Urinary bladder (tissue), 4 donors: ENCODE data around the gene DIRAS2. TPM values are rescaled to one million over a fixed set of nuclear protein-coding genes. Genes with fewer than 3 reads are reported as not detected.

Experiments
- DNase-seq: peaks from one replicate; pipeline ENCODE4 v3.0.0-alpha.2; 2015; ENCODE audit errors: extremely low spot score
- H3K27ac ChIP-seq: one replicate; pipeline ENCODE4 v1.5.1; 2013; ENCODE audit warnings: low read depth, mild to moderate bottlenecking, moderate library complexity
- H3K36me3 ChIP-seq: one replicate; pipeline ENCODE4 v1.6.1; 2013; ENCODE audit warnings: mild to moderate bottlenecking, moderate library complexity; ENCODE audit not compliant: insufficient read depth
- H3K4me1 ChIP-seq: one replicate; pipeline ENCODE4 v1.6.1; 2013; ENCODE audit warnings: mild to moderate bottlenecking, moderate library complexity; ENCODE audit not compliant: insufficient read depth
- H3K4me3 ChIP-seq: one replicate; pipeline ENCODE4 v1.5.1; 2013; ENCODE audit warnings: low read depth, low read length
- WGBS: extraction: QIAGEN DNeasy Blood & Tissue Kit; methylation state at CpG from one replicate; pipeline ENCODE4 v1.1.7; 2013; 5-methylcytosine and 5-hydroxymethylcytosine counted together
- polyA plus RNA-seq: library from polyadenylated mRNA; stranded (reverse); fragments of 200-250 nt; gene quantifications from one replicate; pipeline ENCODE4 v1.2.3, GENCODE V29; 2013
- total RNA-seq: library from RNA; depleted of rRNA; stranded (reverse); fragments of >200 nt; gene quantifications from one replicate; pipeline ENCODE4 v1.2.3, GENCODE V29; 2014
- donor health status: healthy with polysubstance abuse.
- donor health status: healthy.

Gene DIRAS2
- total and polyA plus RNA-seq, 2 donors, result 0.05 to 2.2 TPM

GRCh38 chr9:90641086-90641485 is 1.5 kb downstream of the DIRAS2 start:
- no peak overlapping the region for H3K27ac ChIP-seq
- WGBS, result 56% methylated on average over 2 of the region's 2 CpGs
- no peaks in the 10 kb centered on the region for H3K4me1 ChIP-seq
- H3K4me3 ChIP-seq, result no peak overlapping the region
- no peak for DNase-seq
- no peaks in the 10 kb centered on the region for H3K36me3 ChIP-seq

DNA sequence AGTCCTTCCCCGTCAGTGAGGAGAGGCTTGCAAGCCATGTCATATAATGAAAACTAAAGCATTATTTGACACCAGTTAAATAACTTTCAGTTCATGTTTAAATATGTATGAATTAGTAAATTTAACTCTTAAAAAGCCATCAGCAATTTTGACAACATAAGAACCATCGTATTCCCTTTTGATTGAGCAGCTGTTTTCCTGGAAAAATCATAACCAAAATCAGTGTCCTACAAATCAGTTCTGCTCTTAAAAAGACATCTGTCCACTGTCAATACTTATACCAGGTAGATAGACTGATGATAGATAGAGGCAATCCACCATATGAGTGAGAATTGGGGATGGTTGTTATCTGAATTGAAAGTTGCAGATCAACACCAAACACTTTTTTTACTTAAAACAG is 2.3 kb downstream of the DIRAS2 start:
- H3K36me3 ChIP-seq, result no peaks in the 10 kb centered on the region
- 68% methylated on average over 2 of the region's 2 CpGs for WGBS

GRCh38 chr9:90637626-90638025 is 5.0 kb downstream of the DIRAS2 start:
- no peak for DNase-seq
- Histone ChIP-seq H3K27ac (no peak overlapping the region), H3K36me3 (no peaks in the 10 kb centered on the region), H3K4me3 (no peak overlapping the region), H3K4me1 (no peaks in the 10 kb centered on the region)
- WGBS, result 75% methylated on average over 7 of the region's 7 CpGs

More for the DNA sequence above, 2.3 kb downstream of the DIRAS2 start:
- Histone ChIP-seq H3K4me1 (no peaks in the 10 kb centered on the region), H3K27ac (no peak overlapping the region), H3K4me3 (no peak overlapping the region)
- no peak for DNase-seq

DNA sequence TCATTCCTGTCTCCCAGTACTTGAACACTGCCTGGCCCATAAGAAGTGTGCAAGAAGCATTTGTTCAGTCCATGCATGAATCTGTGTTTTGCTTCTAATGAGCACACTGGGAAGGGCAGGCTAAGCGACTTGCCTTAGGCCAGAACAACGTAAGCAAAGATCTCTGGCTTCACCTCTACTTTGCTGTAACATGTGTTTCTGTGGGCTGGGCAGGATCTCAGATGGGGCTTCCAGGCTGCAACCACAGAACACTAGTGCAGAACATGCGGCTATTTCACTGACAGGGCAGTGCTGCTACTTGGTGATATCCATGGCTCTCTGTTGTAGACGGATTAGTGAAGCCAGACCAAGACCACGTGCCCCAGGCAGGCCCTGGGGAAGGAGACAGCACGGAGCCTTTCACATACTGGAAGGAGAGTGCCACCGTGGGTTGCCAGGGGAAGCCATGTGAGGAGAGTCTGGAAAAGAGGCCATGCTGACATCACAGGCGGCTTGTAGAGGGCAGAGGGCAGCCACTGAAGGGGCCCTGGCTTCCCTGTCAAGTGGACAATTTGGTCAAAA is 9.9 kb downstream of the DIRAS2 start:
- Histone ChIP-seq H3K36me3 (no peaks in the 10 kb centered on the region), H3K27ac (no peak overlapping the region), H3K4me3 (no peak overlapping the region), H3K4me1 (no peaks in the 10 kb centered on the region)
- no peak for DNase-seq
- WGBS, result 67% methylated on average over 8 of the region's 8 CpGs

- Histone ChIP-seq H3K4me1 (no peaks in the 10 kb centered on the region), H3K4me3 (no peak overlapping the region), H3K36me3 (no peaks in the 10 kb centered on the region), H3K27ac (no peak overlapping the region)
- DNase-seq, result no peak
- 74% methylated on average over 1 of the region's 1 CpG for WGBS
Observed at GRCh38 chr9:90631964-90632363, 10.7 kb downstream of the DIRAS2 start.

DNA sequence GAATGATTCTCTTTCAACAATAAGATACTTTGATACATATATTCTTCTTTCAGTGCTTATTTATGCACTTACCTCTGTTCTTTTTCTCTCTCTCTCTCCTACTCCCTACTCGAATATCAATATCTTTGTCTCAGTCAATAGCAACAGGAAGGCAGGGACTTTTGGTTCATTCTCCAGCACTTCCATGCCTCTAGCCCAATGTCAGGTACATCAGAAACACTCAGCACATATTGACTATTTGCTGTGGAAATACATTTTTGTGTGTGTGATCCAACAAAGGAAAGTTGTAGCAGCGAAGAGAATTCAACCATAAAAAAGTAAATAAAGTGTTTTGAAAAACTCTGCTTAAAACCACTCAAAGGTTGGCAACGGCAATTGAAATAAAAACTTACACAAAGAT is 12.6 kb downstream of the DIRAS2 start:
- Histone ChIP-seq H3K36me3 (no peaks in the 10 kb centered on the region), H3K4me3 (no peak overlapping the region), H3K27ac (no peak overlapping the region), H3K4me1 (no peaks in the 10 kb centered on the region)
- 66% methylated on average over 3 of the region's 3 CpGs for WGBS
- no peak for DNase-seq

- H3K36me3 ChIP-seq, result no peaks in the 10 kb centered on the region
- 92% methylated on average over 6 of the region's 6 CpGs for WGBS
- no peak for DNase-seq
- H3K4me1 ChIP-seq, result no peaks in the 10 kb centered on the region
- no peak overlapping the region for H3K4me3 ChIP-seq
- H3K27ac ChIP-seq, result no peak overlapping the region
Observed at GRCh38 chr9:90629354-90629753, 13.3 kb downstream of the DIRAS2 start.

DNA sequence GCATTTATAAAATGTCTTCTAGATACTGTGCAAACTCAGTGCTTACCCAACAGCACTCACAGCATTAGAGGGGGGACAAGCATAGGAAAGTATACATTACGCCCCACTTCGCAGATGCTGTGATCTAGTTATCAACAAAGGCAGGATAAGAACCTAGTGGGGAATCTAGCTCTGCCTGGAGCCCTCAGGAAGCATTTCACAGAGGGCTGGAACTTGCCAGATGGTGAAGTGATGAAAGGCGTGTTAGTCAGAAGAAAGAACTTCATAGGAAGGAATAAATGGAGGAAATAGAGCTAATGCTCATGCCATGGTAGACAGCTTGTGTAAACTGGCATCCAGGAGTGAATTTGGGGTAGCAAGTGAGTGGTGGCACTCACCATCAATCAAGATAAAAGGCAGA is 25.8 kb downstream of the DIRAS2 start:
- DNase-seq, result no peak
- H3K4me1 ChIP-seq, result no peaks in the 10 kb centered on the region
- 75% methylated on average over 3 of the region's 3 CpGs for WGBS
- H3K27ac ChIP-seq, result no peak overlapping the region
- H3K4me3 ChIP-seq, result no peak overlapping the region
- H3K36me3 ChIP-seq, result no peaks in the 10 kb centered on the region

GRCh38 chr9:90613502-90613901 is 29.1 kb downstream of the DIRAS2 start:
- 92% methylated on average over 18 of the region's 18 CpGs for WGBS
- H3K4me3 ChIP-seq, result no peak overlapping the region
- no peak overlapping the region for H3K27ac ChIP-seq
- DNase-seq, result no peak
- H3K36me3 ChIP-seq, result no peaks in the 10 kb centered on the region
- H3K4me1 ChIP-seq, result no peaks in the 10 kb centered on the region

DNA sequence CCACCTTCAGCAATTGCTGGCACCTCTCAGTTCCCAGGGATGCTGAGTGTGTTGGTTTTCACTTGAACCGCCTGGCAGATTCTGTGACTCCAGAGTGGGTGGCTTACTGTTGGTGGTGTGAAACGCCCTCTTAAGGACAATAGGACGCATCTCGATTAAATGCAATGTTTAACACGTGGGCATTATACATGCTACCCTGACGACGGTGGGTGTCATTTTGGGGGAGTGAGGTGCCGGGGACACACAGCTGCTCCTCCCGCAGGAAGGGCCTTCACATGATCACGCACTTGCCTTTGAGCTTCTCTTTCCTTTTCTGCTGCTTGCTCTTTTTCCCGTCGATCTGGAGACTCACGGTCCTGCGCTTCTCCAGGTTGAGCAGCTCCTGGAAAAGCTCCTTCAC is 29.7 kb downstream of the DIRAS2 start:
- Histone ChIP-seq H3K4me3 (no peak overlapping the region), H3K4me1 (no peaks in the 10 kb centered on the region), H3K36me3 (no peaks in the 10 kb centered on the region), H3K27ac (no peak overlapping the region)
- 94% methylated on average over 14 of the region's 14 CpGs for WGBS
- DNase-seq, result no peak

GRCh38 chr9:90611568-90611967 is 31.1 kb downstream of the DIRAS2 start:
- 49% methylated on average over 3 of the region's 3 CpGs for WGBS
- Histone ChIP-seq H3K27ac (no peak overlapping the region), H3K36me3 (no peaks in the 10 kb centered on the region), H3K4me1 (no peaks in the 10 kb centered on the region), H3K4me3 (no peak overlapping the region)
- DNase-seq, result no peak

- WGBS, result 90% methylated on average over 7 of the region's 7 CpGs
- Histone ChIP-seq H3K36me3 (no peaks in the 10 kb centered on the region), H3K27ac (no peak overlapping the region), H3K4me3 (no peak overlapping the region), H3K4me1 (no peaks in the 10 kb centered on the region)
- no peak for DNase-seq
Observed at GRCh38 chr9:90611121-90611520, 31.5 kb downstream of the DIRAS2 start.

DNA sequence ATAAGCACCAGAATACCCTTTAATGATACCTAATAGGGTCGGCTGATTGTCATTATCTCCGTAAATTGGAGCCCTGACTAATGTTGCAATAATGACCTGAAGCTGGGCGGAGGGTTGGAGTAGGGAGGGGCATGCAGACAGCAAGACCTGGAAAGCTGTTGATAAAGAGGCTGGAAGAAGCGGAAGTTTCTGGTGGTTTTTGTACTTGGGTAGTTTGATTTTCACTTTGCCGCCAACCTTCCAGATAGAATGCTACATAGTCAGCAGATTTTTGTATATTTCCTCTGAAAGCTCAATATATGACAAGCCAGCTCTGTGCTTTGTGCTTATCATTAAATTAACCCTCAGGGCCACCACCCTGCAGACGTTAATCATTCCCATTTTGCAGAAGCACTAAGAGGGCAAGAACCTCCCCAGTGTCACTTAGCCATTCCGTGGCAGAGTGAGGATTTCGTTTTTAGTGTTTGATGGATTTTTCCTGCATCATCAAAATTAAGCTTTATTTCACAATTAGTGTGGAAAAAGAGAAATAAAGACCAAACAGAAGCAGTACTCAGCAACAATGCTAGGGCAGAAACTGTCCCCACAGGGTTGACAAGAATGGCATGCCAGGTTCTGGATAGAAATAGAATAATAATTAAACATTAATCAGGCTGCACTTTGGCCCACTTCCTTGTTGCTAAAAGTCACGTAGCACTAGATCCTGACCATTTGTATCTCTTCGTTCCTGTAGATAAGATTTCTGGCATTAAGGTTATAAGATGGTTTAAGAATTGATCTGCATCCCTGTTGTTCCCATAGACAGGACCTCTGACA is 34.7 kb downstream of the DIRAS2 start:
- Histone ChIP-seq H3K36me3 (no peaks in the 10 kb centered on the region), H3K27ac (no peak overlapping the region), H3K4me3 (no peak overlapping the region), H3K4me1 (no peaks in the 10 kb centered on the region)
- DNase-seq, result no peak
- 55% methylated on average over 10 of the region's 10 CpGs for WGBS

DNA sequence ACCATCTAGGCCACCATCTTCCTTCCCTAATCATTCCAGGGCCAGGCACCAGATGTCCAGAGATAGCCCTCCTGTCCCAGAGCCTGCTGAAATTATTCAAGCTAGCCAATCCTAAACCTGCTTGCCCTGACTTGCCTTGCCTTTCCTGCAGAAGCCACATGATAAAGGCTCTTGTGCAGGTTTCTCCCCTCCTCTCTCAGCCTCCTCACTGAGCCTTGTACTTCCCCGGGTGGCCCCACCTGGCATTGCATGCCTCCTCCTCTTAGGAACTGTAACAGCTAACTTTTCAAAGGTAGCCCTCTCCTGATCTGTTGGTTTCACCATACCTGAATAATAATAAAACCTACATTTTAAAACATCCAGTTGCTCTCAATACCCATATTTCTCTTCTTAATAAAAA is 42.6 kb downstream of the DIRAS2 start:
- Histone ChIP-seq H3K4me3 (no peak overlapping the region), H3K36me3 (no peaks in the 10 kb centered on the region), H3K4me1 (no peaks in the 10 kb centered on the region), H3K27ac (no peak overlapping the region)
- no peak for DNase-seq
- WGBS, result 69% methylated on average over 1 of the region's 1 CpG
